Breast epithelium (tissue), 4 donors: ENCODE results near the gene VCP. TPM values are rescaled to one million over a fixed set of nuclear protein-coding genes. Genes with fewer than 3 reads are reported as not detected.

Experiments used
- DNase-seq, 2 donors: peaks; one replicate each; pipeline ENCODE4 v3.0.0-alpha.2; 2019; ENCODE audit warnings: low spot score in 2 of 2
- H3K27ac ChIP-seq, 2 donors: fragments of 200-600 bp; sonication (generic) in 1 of 2; one replicate each; pipeline ENCODE4 v1.5.1; 2016 to 2019; ENCODE audit warnings: mild to moderate bottlenecking in 1 of 2
- H3K27me3 ChIP-seq, 2 donors: fragments of 200-600 bp; sonication (generic) in 1 of 2; one replicate each; pipeline versions ENCODE4 v1.5.1 to v1.6.0; 2017 to 2019; ENCODE audit warnings: control low read depth in 1 of 2, mild to moderate bottlenecking in 1 of 2
- H3K36me3 ChIP-seq: fragments of 200-600 bp; one replicate; pipeline ENCODE4 v1.5.1; 2019
- H3K4me1 ChIP-seq, 2 donors: fragments of 200-600 bp; sonication (generic); one replicate each; pipeline ENCODE4 v1.5.1; 2016 to 2019; ENCODE audit warnings: control low read depth in 1 of 2
- H3K4me3 ChIP-seq, 3 donors: fragments of 200-600 bp; sonication (generic); 1 replicate in 2 of 3; 2 replicates in 1 of 3; pipeline ENCODE4 v1.5.1; 2016 to 2019; ENCODE audit warnings: mild to moderate bottlenecking in 3 of 3, moderate library complexity in 2 of 3
- H3K9me3 ChIP-seq, 2 donors: fragments of 200-600 bp; sonication (generic) in 1 of 2; one replicate each; pipeline ENCODE4 v1.5.1; 2016 to 2019; ENCODE audit warnings: control low read depth in 1 of 2
- POLR2A ChIP-seq: fragments of 450-650 bp; IDR thresholded peaks from one replicate; pipeline ENCODE4 v1.6.1; 2016; ENCODE audit warnings: antibody characterized with exemption, mild to moderate bottlenecking, moderate library complexity
- POLR2AphosphoS5 ChIP-seq, 3 donors: sonication (generic); formaldehyde crosslinking; IDR thresholded peaks; one replicate each; pipeline ENCODE4 v1.6.1; 2017; ENCODE audit warnings: antibody characterized with exemption in 3 of 3
- intact Hi-C: fragments of 100-400 bp; cut with DNase I; formaldehyde crosslinking; loops from one replicate; pipeline ENCODE4 v1.15.1; 2023; ENCODE audit warnings: low total_unique reads
- total RNA-seq, 3 donors: library from RNA; depleted of rRNA; stranded (reverse); fragments of >200 nt; gene quantifications; one replicate each; pipeline ENCODE4 v1.1.0, GENCODE V29; 2016
- TF ChIP-seq, protein P1 (sequence below), 3 donors: fragments of 450-650 bp; IDR thresholded peaks; one replicate each; pipeline ENCODE4 v1.5.1; 2016 to 2017; ENCODE audit warnings: antibody characterized with exemption in 3 of 3, mild to moderate bottlenecking in 3 of 3, moderate library complexity in 3 of 3

VCP gene
- total RNA-seq, 3 donors from 2014 or later = 150 to 173 (median 168) TPM

GRCh38 chr9:35042891-35043545 lies 29.4 kb downstream of the VCP start:
- Histone ChIP-seq H3K27ac (no peak overlapping the region), H3K27me3 (no peaks in the 10 kb centered on the region), H3K4me3 (no peak overlapping the region), H3K9me3 (no peaks in the 10 kb centered on the region), H3K4me1 (no peaks in the 10 kb centered on the region), H3K36me3 (no peaks in the 10 kb centered on the region)
- intact Hi-C loops = loop anchor here (10.0 kb wide), 1 partner anchor 68 kb away; no protein-coding TSS in a partner anchor
- no peak for TF ChIP-seq POLR2A
- TF ChIP-seq POLR2AphosphoS5 (IDR thresholded peaks at IDR 0.05) = no peak
- TF ChIP-seq, protein P1, sequence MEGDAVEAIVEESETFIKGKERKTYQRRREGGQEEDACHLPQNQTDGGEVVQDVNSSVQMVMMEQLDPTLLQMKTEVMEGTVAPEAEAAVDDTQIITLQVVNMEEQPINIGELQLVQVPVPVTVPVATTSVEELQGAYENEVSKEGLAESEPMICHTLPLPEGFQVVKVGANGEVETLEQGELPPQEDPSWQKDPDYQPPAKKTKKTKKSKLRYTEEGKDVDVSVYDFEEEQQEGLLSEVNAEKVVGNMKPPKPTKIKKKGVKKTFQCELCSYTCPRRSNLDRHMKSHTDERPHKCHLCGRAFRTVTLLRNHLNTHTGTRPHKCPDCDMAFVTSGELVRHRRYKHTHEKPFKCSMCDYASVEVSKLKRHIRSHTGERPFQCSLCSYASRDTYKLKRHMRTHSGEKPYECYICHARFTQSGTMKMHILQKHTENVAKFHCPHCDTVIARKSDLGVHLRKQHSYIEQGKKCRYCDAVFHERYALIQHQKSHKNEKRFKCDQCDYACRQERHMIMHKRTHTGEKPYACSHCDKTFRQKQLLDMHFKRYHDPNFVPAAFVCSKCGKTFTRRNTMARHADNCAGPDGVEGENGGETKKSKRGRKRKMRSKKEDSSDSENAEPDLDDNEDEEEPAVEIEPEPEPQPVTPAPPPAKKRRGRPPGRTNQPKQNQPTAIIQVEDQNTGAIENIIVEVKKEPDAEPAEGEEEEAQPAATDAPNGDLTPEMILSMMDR (IDR thresholded peaks at IDR 0.05) = no peak
- DNase-seq = no peak

GRCh38 chr9:35042081-35042604 lies 30.3 kb downstream of the VCP start:
- H3K9me3 ChIP-seq = no peaks in the 10 kb centered on the region
- no peaks in the 10 kb centered on the region for H3K27me3 ChIP-seq
- H3K4me1 ChIP-seq = no peaks in the 10 kb centered on the region
- H3K36me3 ChIP-seq = no peaks in the 10 kb centered on the region
- DNase-seq = no peak
- H3K27ac ChIP-seq = peak overlapping the region in 1 of 2 donors; percentile 14
- TF ChIP-seq, protein P1 (IDR thresholded peaks at IDR 0.05) = no peak
- no peak for TF ChIP-seq POLR2AphosphoS5 (IDR thresholded peaks at IDR 0.05)
- no peak for TF ChIP-seq POLR2A
- intact Hi-C loops = loop anchor here (10.0 kb wide), 1 partner anchor 67 kb away; no protein-coding TSS in a partner anchor
- no peak overlapping the region for H3K4me3 ChIP-seq

GRCh38 chr9:35035851-35036701 lies 36.3 kb downstream of the VCP start:
- no peaks in the 10 kb centered on the region for H3K27me3 ChIP-seq
- TF ChIP-seq, protein P1 (IDR thresholded peaks at IDR 0.05) = no peak
- TF ChIP-seq POLR2A (no peak), POLR2AphosphoS5 (IDR thresholded peaks at IDR 0.05) (no peak)
- intact Hi-C loops = no loop called here
- no peak for DNase-seq
- H3K4me1 ChIP-seq = no peaks in the 10 kb centered on the region
- H3K4me3 ChIP-seq = peak overlapping the region; percentile 23 to 57 (median 27)
- H3K36me3 ChIP-seq = no peaks in the 10 kb centered on the region
- peak overlapping the region in 1 of 2 donors; percentile 23 for H3K27ac ChIP-seq
- no peaks in the 10 kb centered on the region for H3K9me3 ChIP-seq

- no peak for DNase-seq
- H3K27me3 ChIP-seq = no peaks in the 10 kb centered on the region
- no peaks in the 10 kb centered on the region for H3K36me3 ChIP-seq
- H3K4me1 ChIP-seq = no peaks in the 10 kb centered on the region
- TF ChIP-seq POLR2AphosphoS5 (IDR thresholded peaks at IDR 0.05) = no peak
- H3K27ac ChIP-seq = no peak overlapping the region
- intact Hi-C loops = no loop called here
- H3K4me3 ChIP-seq = no peak overlapping the region
- H3K9me3 ChIP-seq = no peaks in the 10 kb centered on the region
Measured at GRCh38 chr9:35033101-35033500, 39.3 kb downstream of the VCP start.

DNA sequence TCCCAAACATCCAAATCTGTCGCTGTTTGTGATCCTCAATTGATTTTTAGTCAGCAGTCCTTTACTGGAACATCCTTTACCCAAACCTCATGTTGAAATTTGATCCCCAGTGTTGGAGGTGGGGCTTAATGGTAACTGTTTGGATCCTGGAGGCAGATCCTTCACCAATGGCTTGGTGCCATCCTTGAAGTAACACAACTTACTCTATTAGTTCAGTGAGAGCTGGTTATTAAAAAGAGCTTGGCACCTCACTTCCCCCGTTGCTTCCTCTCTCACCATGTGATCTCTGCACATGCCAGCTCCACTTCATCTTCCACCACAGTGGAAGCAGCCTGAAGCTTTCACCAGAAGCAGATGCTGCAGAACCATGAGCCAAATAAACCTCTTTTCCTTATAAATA lies 42.6 kb downstream of the VCP start:
- no peak for DNase-seq
- intact Hi-C loops = no loop called here
- Histone ChIP-seq H3K27me3 (no peaks in the 10 kb centered on the region), H3K9me3 (no peaks in the 10 kb centered on the region), H3K36me3 (no peaks in the 10 kb centered on the region), H3K4me3 (no peak overlapping the region), H3K27ac (no peak overlapping the region), H3K4me1 (no peaks in the 10 kb centered on the region)
- no peak for TF ChIP-seq POLR2A
- TF ChIP-seq POLR2AphosphoS5 (IDR thresholded peaks at IDR 0.05) = no peak
- TF ChIP-seq, protein P1 (IDR thresholded peaks at IDR 0.05) = no peak
